Measurements from ENCODE around the gene ZNF547.
A peak's percentile ranks its signal among the peaks of the same experiment; 100 is the strongest.
"Not testable (repeated sequence)": the region's sequence is repeated elsewhere in the genome, so short reads cannot be mapped to it uniquely, and the experiment has no call there.

Gene ZNF547

GRCh38 chr19:57362997-57363687 lies at the start of gene ZNF547, which contains the start of gene TRAPPC2B:
ZNF547 (plus strand) TSS chr19:57363551; CDS start chr19:57368556, 5,005 bp downstream.
TRAPPC2B (plus strand) TSS chr19:57363551; CDS start chr19:57364834, 1,283 bp downstream.
- peak; percentile 100 for DNase-seq

GRCh38 chr19:57314146-57314545 lies 49.2 kb upstream of the ZNF547 start:
- DNase-seq: no peak

DNA sequence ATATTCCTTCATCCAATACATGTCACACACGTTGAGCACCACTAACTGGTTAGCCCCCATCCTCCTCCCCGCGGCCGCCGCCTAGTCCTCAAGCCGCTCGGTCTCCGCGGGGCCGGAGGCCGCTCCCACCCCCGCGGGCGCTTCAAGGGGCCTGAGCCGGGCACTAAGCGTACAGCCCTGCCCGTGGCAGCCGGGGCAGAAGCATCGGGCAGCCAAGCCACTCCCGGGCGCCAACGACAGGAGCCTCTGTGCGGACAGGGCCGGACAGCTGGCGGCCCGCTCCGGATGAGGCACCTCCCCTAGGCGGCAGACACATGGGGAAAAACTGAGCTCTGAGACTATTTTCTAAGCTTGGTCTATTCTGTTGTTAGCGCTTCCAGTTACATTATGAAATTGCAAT lies 45.8 kb upstream of the ZNF547 start:
- DNase-seq: peak; percentile 18

GRCh38 chr19:57319869-57320179 lies 43.5 kb upstream of the ZNF547 start:
- DNase-seq: no peak

DNA sequence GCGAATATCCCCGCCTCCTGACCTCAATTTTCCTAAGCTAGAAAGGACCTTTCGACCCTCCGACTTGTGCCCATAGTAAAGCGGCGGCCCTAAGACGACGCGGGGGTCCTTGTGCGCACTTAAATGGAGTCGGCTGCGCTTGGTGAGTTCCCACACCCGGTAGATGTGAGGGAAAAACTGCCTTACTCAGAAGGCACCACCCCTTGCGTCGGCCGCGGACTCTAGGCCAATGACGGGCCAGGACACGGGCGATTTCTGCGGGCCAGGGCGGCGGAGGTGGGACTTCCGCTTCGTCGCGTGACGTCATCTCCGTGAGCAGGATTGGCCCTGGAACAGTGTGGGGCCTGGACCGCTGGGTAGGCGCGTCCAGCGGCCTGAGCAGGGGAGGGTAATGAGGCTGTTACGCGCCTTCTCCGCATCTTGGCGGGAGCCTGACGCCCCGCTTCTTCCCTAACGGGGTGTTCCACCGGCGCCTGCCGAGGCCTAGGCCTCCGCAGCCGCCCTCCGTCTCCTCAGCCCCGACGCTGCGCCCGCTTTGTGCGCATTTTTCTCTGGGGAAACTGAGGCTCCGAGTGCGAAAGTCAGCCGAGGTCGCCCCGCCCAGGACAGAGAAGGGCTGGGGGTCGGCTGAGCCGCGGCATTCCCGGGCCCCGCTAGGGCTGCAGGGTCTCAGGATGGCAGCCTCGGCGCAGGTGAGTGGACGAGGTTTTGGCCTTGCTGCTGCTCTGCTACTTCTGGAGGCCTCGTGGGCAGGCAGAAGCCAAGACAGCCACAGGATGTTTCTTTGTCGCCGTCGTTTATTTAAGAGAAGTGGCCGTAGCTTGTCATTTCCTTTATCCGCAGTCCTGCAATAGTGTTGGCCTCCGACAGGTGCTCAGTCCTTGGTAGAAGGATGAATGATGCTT lies 42.9 kb upstream of the ZNF547 start, which contains the start of gene ZNF543:
Gene ZNF543 (plus strand): TSS at position 293 of the 905 bp plus-strand sequence. CDS start 382 bp downstream, at position 675.
- peak; percentile 98 for DNase-seq

- DNase-seq: no peak
These were observed 42.2 kb upstream of the ZNF547 start for GRCh38 chr19:57321116-57321515.

GRCh38 chr19:57321751-57322150 lies 41.6 kb upstream of the ZNF547 start:
- DNase-seq: no peak

DNA sequence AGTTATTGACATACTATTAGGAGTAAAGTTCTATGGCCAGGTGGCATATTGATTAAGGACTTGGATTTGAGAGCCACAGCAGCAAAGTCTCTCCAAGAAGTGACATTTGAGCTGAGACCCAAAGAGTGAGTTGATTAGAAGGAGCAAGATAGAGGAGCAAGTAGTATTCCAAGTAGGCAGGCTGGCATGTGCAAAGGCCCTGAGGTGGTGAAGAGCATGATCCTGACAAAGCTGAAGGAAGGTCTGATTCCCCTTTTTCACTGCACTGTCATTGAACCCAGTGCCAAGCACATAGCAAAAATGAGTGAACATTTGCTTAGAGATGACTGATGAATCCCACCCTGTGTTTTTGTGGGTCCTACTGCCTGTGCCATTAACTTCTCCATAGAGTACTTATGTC lies 38.4 kb upstream of the ZNF547 start:
- no peak for DNase-seq

GRCh38 chr19:57327993-57328392 lies 35.4 kb upstream of the ZNF547 start:
- DNase-seq: no peak

DNA sequence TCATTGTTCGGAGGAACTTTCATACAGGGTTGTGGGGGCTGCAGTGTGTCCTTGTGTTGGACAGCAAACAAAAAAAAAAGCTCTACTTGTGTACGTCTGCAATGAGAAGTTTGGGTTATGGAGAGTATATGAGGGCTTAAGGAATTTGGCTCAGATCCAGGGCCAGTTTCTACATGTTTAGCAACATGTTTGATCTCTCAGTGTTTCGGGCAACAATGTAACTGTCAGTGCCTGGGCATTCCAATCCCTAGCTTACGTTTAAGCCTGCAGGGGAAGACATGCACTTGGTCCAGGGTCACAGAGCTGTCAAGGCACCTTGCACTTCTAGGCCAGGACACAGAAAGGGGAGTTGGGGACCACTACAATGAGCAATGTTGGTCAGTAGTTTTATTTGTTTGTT lies 29.2 kb upstream of the ZNF547 start:
- no peak for DNase-seq

DNA sequence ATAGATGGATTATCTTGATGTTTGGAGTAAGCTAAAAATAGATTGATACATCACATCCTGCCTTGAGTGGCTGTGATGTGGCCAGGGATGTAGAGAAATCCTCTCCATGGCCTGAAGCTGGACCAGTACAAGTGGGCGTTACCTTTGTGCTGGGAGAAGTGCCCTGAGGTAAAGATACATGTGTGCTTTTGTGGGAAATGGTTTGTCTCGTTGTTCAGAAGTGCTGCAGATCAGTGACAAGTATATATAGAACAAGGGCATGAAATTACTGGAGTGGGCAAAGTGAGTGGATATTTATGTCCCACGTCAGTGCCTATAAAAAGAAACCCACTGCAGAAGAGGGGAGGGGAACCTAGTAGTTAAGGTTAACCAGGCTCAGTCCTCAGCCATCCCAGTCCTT lies 24.5 kb upstream of the ZNF547 start:
- no peak for DNase-seq

DNA sequence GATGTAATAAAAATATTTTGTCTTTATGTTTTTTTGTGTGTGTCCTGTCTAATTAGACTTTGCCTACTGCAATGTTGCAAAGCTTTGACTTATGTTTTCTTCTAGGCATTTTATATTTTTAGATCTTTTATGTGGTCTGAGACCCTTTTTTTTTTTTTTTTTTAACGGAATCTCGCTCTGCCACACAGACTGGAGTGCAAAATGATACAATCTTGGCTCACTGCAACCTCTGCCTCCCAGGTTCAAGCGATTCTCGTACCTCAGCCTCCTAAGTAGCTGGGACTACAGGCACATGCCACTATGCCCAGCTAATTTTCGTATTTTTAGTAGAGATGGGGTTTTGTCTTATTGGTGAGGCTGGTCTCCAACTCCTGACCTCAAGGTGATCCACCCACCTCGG lies 20.8 kb upstream of the ZNF547 start:
- no peak for DNase-seq

- DNase-seq: no peak
These were observed 15.2 kb upstream of the ZNF547 start for GRCh38 chr19:57348136-57348535.

DNA sequence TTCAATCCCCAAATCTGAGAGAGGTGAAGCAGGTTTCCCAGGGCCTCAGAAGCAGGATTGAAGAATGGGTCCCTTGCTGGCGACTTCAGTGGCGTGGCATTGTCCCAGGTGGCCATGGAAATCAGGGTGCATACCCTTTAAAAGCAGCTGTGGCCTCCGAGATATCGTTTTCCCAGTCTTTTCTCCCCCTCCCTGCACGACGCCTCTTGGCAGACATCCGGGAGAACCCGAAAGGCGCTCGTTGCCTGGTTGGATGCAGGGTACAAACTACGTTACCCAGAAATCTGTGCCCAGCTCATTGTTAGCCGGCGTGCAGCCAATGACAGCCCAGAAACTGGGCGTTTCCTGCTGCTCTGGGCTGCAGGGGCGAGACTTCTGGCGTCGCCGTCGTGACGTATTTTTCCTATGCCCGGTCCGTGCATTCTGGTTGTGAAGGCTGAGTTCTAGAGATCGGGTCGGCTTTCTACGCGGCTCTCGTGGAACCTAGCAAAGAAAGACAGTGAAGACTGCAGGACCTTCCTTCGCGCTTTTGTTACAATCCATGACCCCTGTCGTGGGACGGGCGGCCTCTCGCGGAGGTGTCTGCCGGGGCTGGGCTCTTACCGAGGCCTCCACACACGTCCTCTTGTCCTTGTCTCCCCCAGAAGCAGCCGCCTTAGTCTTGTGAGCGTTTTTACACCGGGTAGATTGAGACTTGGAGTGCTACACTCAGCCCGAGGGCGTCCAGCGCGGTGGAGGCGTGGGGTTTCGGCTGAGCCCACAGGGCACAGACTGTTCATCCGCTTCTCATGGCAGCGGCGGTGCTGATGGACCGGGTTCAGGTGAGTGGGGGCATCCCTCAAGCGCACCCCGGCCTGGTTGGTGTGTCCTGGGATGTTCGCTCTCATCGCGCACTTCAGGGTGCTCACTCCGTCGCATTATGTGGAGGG lies 12.2 kb upstream of the ZNF547 start, which contains the start of gene ZNF304:
Gene ZNF304 (plus strand): TSS at position 395 of the 929 bp plus-strand sequence. CDS start 394 bp downstream, at position 789.
- DNase-seq: peak; percentile 92

GRCh38 chr19:57351867-57352266 lies 11.5 kb upstream of the ZNF547 start:
- DNase-seq: no peak

GRCh38 chr19:57355916-57356315 lies 7.4 kb upstream of the ZNF547 start:
- DNase-seq: no peak

GRCh38 chr19:57357406-57357805 lies 5.9 kb upstream of the ZNF547 start:
- DNase-seq: no peak

- DNase-seq: no peak
These were observed 4.1 kb upstream of the ZNF547 start for GRCh38 chr19:57359300-57359699.

DNA sequence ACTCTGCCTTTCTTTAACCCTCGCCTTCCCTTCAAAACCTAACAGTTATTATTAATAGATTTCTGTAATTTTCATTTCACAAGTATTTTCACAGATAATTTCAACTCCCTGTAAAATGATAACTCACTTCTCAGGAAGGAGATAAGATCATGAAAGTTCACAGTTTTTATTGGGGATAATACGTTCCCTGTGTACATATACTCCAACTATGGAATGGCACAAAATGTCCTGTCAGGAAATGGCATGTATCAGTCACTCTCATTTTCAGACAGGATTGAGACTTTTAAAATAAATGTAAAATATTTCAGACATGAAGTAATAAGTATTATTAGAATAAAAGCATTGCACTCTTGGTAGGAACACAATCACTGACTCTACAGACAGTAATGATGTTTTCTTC lies 932 bp upstream of the ZNF547 start:
- no peak for DNase-seq

DNA sequence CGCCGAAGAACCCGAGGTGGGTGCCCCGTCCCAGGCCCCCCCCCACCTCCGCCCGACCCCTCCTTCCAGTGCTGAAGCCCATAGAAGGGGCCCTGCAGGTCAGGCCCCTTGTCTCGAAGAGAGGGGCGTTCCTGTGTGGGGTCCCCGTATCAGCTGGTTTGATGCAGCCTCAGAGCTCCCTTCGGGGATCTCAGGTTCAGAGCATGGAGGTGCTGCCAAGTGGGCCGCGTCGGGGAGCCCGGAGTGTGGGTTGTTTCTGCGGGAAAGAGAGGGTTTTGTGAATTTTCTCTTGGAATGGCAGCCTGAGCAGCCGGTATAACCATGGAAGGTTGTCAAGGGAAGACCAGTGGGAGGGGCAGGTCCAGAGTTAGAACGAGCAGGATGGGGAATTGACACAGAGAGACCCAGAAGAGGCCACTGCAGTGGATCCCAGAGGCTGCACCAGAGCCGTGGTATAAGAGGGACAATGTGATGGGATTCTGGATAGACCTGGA lies 384 bp downstream of the ZNF547 start:
- peak; percentile 40 for DNase-seq

DNA sequence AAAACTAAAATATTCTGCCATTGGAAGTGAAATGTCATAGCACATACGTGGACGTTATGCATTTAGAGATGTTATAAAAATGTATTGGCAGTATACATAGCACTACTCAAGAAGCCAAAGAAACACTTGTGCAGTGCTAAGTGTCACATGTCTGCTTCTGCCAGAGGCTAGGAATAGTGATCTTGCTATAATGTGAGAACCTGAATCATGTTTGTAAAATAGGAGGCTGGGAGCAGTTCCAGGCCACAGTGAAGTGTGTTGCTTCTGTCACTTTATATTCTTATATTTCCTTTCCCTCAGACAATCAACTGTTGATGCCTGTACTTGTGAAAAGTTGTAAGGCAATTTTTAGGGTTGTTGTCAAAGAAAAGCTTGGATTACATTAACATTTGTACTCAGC lies 3.4 kb downstream of the ZNF547 start:
- no peak for DNase-seq

DNA sequence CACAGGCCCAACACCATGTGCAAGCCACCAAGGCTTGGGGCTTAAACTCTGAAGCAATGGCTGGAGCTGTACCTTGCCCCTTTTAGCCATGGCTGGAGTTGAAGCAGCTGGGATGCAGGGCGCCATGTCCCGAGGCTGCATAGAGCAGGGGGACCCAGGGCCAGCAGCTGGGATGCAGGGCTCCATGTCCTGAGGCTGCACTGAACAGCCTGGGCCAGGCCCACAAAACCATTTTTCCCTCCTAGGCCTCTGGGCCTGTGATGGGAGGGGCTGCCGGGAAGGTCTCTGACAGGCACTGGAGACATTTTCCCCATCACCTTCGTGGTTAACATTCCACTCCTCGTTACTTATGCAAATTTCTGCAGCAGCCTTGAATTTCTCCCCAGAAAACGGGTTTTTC lies 10.8 kb downstream of the ZNF547 start:
- DNase-seq: no peak

DNA sequence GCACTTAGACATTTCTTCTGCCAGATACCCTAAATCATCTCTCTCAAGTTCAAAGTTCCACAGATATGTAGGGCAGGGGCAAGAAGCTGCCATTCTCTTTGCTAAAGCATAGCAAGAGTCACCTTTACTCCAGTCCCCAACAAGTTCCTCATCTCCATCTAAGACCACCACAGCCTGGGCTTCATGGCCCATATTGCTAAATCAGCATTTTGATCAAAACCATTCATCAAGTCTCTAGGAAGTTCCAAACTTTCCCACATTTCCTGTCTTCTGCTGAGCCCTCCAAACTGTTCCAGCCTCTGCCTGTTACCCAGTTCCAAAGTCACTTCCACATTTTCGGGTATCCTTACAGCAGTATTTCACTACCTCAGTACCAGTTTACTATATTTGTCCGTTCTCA lies 11.3 kb downstream of the ZNF547 start:
- not testable (repeated sequence) for DNase-seq

All from retina (tissue), 1 donor.